HG03045 (cell line): ENCODE results near the gene MIA2.

Experiments
- ATAC-seq: cut with Tn5 transposase; IDR thresholded peaks from one replicate; pipeline ENCODE4 v1.9.1; 2021; ENCODE audit warnings: mild to moderate bottlenecking, moderate library complexity; ENCODE audit not compliant: unreplicated experiment

Gene MIA2

DNA sequence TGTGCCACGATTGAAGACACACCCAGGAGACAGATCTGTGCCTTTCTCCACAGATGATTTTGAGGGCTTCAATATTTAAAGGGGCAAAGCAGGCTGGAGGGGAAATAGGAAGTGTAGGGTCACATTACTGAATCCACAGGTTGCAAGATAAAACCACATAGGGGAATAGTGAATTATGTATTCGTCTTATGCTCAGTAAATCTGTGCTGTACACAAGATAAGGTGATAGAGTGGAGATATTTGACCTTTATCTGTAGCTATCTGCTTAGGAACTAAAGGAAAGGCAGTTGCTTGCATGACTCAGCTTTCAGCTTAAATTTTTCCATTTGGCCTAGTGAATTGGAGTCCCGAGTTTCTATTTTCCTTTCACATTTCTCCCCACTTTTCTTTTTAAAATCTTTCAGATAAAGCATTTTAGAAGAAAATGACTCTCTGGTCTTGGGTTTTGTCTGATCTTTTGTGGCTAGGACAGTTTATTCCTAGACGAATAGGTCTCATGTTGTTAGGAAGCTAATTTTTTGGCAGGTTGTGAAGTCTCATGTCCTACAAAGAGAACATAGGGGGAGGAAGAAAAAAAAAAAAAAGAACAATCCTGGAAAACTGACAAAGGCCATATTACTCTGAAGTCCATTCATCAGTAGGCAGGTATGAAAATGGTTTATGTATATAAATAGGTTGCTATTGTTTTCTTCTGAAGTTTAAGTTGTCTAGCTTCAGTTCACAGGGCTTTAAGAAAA, 143.1 kb downstream of the MIA2 start:
- ATAC-seq: no peak

DNA sequence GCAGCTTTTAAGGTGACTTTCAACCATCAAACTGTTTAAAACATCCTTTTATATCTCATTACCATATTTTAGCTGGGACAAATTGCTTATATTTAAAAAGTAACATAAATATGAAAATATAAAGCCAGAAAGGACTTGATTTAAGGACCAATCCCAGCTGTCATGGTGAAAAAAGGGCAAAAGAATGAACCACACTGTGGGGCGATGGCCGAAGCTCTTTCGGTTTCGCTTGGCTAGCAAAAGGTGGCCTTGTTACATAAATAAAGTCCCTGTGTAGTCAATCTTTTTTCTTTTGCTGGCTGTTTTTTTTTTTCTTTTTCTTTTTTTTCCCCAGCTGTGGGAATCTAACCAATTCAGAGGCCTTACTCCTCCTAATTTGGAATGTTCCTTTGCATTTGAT, 147.7 kb downstream of the MIA2 start:
- no peak for ATAC-seq

DNA sequence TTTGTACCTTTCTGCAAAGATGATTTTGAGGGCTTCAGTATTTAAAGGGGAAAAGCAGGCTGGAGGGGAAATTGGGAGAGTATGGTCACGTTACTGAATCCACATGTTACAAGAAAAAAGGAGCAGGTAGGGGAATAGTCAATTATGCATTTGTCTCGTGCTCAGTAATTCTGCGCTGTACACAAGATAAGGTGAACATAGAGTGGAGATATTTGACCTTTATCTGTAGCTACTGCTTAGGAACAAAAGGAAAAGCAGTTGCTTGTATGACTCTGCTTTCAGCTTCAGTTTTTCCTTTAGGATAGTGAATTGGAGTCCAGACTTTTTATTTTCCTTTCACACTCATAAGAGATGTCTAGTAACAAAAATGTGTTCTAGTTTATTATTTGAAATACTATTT, 148.7 kb downstream of the MIA2 start:
- ATAC-seq: no peak

DNA sequence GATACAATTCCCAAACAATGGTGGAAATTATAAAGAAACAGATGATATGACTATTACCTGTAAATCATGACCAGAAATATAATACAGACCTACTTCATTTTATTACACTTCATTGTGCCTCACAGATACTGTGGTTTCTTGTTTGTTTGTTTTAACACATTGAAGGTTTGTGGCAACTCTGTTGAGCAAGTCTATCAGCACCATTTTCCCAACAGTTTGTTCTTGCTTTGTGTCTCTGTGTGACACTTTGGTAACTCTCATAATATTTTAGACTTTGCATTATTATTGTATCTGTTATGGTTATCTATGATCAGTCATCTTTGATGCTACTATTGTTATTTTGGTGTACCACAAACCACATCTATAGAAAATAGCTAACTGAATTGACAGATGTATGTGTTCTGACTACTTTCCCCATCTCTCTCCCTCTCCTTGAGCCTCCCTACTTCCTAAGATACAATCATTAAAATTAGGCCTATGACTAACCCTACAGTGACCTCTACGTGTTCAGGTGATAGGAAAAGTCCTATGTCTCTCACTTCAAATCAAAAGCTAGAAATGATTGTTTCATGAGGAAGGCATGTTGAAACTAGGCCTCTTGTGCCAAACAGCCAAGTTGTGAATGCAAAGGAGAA, 149.4 kb downstream of the MIA2 start:
- no peak for ATAC-seq

DNA sequence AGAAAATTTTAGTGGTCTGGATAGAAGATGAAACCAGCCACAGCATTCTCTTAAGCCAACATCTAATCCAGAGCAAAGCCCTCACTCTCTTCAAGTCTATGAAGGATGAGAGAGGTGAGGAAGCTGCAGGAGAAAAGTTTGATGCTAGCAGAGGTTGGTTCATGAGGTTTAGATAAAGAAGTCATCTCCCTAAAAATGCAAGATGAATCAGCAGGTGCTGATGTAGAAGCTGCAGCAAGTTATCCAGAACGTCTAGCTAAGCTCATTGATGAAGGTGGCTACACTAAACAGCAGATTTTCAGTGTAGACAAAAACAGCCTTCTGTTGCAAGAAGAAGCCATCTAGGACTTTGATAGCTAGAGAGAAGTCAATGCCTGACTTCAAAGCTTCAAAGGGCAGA, 150.0 kb downstream of the MIA2 start:
- no peak for ATAC-seq

DNA sequence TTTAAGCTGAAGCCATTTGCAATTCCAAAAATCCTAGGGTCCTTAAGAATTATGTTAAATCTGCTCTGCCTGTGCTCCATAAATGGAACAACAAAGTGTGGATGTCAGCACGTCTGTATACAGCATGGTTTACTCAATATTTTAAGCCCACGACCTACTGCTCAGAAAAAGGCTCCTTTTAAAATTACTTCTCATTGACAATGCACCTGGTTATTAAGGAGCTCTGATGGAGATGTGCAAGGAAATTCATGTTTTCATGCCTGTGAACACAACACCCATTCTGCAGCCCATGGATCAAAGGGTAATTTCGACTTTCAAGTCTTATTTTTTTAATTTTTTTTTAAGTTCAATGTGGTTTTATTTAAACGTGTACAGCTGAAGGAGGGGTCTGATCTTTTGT, 150.5 kb downstream of the MIA2 start:
- no peak for ATAC-seq

DNA sequence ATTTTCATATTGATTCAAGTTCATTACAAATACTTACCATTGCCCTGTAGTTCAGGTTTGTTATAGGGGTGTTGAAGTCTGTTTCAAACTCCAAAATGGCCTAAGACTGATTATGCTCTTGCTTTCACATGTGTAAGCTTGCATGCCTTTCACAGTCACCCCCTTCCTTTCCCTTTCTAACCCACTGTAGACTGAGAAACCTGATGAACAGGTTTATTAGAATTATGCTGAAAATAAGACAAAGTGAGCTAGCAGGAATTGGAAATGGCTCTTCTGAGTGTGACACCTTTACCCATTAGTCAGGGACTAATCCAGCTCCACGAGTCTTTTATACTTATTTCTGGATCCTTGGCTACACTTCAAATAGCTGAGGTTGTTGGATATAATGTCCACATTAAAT, 159.6 kb downstream of the MIA2 start:
- no peak for ATAC-seq

DNA sequence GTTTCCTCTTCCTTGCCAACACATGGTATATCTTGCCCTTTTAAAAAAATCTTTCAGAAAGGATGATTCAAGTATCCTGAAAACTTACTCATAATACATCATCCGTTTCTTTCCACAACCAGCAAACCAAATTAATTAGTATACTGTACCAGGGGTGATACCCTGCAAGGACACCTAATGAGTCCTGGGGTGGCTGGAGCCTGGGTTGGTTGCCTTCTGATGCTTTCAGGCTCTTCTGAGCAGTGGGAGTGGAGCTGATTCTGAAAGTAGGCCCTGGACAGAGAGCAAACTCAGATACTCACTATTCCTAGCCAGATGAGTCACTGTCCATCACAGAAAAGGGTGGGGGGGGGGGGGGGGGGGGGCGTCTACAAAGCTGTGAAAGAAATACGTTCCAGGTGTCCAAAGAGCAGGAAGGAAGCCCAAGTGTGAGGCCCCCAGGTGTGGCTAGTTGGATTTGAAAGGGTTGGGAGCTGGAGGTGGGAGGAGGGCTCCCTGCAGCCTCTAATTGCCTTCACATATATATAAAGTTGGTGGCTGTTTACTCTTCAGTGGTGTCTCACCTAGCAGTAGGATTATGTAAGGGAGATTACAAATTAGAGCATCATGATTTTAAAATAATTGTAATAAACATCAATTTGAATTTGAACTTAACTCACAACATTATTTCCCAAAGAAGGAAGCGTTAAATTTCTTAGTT, 162.0 kb downstream of the MIA2 start:
- ATAC-seq: no peak

DNA sequence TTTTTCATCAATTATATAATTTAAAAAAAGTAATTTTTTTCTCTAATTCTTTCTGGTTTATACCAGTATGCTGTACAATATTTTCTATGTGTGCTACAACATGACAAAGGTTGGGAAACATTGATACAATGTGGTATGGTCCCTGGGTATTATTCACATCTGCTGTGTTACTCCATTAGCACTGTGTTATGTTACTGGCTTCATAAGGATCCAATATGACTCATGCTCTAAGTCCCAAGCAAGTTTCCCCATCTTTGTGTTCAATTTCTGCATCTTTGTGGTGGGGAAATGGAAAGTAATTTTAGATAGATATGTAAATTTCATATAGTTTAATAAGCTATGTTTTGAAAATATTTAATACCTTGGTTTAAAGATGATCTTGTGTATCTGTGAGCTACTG, 162.7 kb downstream of the MIA2 start:
- no peak for ATAC-seq

DNA sequence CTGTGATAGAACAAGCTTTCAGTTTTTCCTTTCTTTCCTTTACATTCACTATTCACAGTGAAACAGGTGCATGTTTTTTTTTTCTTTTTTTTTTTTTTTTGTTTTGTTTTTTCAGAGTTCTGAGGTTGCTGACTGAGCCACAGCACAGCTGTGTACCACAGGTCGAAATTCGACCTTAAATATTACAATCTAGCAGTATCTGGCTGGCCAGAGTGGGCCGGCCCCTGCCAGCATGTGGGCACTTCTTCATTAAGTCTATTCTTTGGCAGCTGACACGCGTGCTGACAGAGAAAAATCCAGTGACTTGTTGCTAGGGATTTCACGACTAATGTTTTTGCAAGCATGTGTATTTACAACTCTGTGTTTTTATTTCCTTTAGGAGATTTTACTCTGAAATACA, 164.7 kb downstream of the MIA2 start:
- ATAC-seq: no peak

DNA sequence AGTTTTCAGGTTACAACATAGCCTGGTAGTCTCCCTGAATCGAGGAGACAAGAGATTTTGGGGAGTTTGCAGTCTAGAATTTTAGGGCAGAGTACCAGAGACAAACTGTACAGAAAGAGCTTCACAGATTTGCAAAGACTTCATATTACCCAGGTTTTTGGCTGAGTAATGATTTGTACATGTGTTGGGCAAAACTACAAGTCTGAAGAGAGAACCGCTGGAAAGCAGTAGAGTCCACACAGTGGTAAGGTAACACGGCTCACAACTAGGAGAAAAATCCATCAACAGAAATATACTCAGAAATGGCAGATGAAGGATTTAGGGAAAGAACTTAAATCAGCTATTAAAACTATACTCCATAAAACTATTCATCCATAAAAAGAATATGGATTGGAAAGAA, 172.8 kb downstream of the MIA2 start:
- no peak for ATAC-seq

DNA sequence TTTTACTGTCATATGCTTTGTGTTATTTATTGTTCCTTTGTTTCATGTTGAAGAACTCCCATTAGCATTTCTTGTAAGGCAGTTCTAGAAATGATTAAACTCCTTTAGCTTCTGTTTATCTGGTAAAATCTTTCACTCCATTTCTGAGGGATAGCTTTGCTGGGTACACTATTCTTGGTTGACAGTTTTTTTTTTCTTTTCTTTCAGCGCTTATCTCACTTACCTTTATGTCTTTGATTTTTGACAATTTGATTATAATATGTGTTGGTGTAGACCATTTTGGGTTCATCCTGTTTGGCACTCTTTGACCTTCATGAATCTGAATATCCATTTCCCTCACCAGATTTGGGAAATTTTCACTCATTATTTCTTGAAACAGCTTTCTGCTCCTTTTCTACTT, 182.4 kb downstream of the MIA2 start:
- no peak for ATAC-seq

DNA sequence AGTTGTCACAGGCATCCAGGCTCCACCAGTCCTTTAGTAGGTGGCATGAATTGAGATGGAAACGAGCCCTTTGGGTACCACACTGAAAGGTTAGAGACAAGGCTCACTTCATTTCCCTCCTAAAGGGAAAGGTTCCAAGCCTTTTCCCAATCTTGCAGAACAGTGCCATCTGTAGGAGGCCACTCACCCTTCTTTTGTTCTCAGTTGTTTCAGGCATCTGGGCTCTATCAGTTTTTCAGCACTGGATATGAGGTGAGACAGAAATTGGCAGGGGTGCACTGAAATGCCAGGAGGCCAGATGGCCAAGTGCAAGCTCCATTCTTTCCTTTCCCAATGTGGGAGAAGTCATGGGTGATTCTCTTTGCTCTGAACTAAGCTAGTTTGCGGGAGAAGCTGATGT, 183.3 kb downstream of the MIA2 start:
- no peak for ATAC-seq

DNA sequence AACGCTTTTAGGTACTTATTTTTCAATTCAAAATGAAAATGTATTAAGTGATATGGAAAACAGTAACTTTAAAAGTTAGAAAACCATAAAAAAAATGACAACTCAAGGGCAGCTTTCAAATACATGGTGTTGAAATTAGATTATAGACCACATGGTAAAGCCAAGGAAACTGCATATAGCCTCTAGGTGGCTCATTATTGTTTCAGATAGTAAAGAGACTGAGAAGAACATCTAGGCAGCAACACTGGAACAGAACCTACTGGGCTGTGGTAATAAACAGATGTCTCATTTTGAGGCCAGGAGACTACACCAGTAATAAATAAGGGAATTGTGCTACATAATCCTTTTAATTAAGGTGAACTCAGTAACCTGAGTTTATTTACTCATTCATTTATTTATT, 185.6 kb downstream of the MIA2 start:
- no peak for ATAC-seq

DNA sequence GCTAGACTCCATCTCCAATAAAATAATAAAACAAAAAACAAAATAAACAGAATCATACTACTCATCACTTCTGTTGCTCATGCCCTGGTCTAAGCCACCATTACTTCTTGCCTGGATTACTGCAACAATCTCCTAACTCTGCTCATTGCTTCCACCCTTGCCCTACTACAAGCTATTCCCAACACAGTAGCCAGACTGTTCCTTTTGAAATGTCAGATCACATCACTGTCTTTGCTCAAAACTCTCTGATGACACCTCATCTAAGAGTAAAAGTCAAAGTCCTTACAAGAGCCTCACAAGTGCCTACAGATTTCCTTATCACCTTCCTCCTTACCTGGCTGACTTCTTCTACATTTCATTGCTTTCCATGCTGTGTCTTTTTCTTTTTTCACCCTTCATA, 188.5 kb downstream of the MIA2 start:
- ATAC-seq: no peak

DNA sequence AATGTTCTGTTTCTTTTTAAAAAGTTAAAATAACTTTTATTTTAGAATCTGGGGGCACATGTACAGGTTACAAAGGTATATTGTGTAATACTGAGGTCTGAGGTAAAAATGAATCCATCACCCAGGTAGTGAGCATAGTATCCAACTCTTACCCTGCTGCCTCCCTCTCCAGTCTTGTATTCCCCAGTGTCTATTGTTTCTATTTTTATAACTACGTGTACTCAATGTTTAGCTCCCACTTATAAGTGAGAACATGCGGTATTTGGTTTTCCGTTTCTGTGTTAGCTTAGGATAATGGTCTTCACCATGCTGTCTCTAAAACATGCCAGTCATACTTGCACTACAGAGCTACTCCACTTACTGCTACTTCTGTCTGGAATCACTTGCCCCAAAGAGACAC, 190.1 kb downstream of the MIA2 start:
- ATAC-seq: no peak

DNA sequence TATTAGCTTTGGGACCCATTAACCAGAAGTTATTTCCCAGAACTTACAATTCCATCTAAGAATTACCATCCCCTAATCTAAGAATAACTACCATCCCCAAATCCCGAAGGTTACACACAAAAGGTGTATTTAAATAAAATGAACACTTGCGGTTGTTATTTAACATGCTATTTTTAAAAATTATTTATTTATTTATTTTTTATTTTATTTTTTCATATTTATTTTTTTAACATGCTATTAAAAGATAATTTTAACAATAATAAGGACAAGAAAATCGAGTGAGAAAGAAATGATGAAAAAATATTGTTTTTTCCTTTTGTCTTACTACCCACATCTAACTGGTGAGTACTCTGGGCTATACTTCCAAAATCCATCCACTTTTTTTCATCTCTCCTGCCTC, 192.2 kb downstream of the MIA2 start:
- no peak for ATAC-seq

DNA sequence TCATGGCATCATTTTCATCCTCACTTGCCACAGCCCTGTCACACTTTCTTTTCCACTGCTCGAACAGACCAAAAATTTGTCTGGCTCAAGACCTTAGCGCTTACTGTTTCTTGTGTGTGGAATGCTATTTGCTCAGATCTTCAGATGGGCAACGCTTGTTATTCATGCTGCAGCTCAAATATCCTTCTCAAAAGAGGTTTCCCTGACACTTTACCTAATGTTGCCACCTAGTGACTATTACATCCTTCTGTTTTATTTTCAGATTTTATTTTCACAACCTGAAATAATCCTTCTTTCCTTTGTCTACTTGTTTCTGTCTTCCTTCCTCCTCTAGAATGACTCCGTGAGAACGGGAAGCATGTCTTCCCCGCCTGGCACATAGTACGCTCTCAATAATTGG, 192.9 kb downstream of the MIA2 start:
- ATAC-seq: no peak

DNA sequence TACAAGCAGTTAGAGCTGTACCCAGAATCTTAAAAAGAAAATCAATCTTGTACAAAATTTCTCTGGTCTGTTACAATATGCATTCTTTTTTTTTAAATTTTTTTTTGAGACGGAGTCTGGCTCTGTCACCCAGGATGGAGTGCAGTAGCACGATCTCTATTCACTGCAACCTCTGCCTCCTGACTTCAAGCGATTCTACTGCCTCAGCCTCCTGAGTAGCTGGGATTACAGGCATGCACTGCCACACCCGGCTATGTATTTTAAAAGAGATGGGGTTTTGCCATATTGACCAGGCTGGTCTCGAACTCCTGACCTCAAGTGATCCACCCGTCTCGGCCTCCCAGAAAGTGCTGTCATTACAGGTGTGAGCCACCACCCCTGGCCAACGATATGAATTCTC, 194.4 kb downstream of the MIA2 start:
- no peak for ATAC-seq

DNA sequence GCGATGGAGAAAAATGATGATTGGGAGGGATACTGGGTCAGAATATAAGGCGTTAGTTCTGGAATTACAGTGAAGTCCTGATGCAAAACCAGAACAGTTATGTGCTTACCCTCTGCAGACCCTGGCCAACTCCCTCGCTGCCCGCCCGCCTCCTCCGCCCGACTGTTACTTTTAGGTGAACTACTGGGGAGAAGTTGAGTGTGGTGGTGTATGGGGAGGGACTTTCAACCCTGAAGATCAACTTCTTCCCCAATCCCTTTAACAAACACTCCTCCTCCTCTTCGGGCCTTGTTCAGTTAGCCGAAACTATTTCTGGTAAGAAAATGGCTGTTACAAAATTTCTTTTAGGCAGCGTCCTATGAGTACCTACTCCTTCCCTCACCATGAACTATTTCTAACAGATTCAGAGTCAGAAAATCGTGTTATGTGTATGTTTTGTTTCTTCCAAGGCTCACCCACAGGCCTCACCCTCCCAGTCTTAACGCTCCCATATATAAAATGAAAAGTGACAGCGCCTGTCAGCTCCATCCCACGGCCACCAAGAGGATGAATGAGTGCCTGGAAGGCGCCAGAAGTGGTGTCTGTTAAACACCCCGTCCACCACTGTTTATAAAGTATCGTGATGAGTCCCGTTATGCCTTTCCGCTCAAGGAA, 197.2 kb downstream of the MIA2 start:
- peak; percentile 0 for ATAC-seq

DNA sequence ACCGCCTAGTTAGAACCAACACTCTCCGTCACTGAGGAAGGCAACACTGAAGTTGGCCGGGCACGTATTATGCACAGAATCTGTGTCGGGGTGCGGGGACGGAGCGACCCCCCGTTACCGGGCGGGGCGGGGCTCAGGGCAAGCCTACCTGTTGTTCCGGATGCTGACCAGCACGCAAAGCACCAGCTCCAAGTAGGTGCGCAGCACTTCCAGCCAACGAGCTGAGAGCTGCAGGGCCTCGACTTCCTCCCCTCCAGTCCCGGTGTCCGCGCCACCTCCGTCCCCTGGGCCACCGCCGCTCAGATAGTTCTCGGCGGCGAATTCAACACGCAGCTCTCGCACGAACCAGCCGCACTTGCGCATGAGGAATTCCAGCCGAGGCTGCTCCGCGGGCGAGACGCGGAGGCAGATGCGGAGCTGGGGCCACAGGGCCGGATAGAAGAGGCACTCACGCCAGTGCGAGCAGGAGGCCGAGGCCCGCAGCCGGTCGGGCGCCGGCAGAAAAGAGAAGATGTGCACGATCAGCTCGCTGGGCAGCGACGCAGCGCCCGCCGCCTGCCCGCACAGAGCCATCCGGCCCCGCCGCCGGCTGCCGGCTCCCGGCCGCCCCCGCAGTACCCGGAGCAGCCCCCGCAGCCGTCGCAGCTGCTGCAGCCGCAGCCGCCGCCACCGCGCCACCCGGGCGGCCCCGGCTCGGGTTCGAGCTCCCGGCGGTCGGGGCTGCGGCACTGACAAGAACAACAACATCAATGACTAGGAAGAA, 197.9 kb downstream of the MIA2 start:
- peak; percentile 22 for ATAC-seq
